HepG2 (cell line): Measurements from ENCODE around the gene PPFIA4.

Experiments used
- CTCF ChIP-seq: sonication (generic); formaldehyde crosslinking; IDR thresholded peaks from 2 replicates; pipeline ENCODE4 v1.5.0; 2020; ENCODE audit warnings: mild to moderate bottlenecking, missing genetic modification reagents, moderate library complexity
- JUNB ChIP-seq: sonication (generic); formaldehyde crosslinking; IDR thresholded peaks from 2 replicates; pipeline ENCODE4 v1.8.0; 2022; ENCODE audit warnings: missing genetic modification reagents, mild to moderate bottlenecking, borderline replicate concordance

- TF ChIP-seq CTCF (CRISPR knock-in tag) (no peak), JUNB (CRISPR knock-in tag) (no peak)
Measured at GRCh38 chr1:203095061-203095690, 68.9 kb downstream of the PPFIA4 start.
